ENCODE measurements around the gene IFNG-AS1. TPM values are rescaled to one million over a fixed set of nuclear protein-coding genes. Genes with fewer than 3 reads are reported as not detected.

IFNG-AS1 gene
- total RNA-seq, 1 donor: 0.09 TPM

DNA sequence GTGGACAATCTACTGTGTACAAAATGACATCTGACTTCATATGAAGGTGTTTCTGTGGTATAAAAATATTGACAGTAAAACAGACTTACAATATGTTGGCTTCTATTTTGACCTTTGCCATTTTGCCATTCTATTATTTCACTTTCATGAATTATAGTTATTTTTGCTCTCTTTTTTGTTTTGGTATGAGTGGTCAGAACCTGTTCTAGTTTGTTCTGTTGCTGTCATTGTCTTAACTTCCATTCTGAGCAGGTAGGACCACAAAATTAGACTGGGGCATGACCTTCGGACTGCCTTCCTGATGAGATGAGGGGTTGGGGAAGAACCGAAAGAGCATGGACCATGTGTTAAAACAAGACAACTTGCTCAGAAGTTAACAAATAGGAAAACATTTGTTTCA lies 36.5 kb upstream of the IFNG-AS1 start:
- no peak for DNase-seq (ENCODE audit: low read depth)
- H3K4me3 ChIP-seq (ENCODE audit: low read depth, low read length): no peak overlapping the region
- TF ChIP-seq, protein P1, sequence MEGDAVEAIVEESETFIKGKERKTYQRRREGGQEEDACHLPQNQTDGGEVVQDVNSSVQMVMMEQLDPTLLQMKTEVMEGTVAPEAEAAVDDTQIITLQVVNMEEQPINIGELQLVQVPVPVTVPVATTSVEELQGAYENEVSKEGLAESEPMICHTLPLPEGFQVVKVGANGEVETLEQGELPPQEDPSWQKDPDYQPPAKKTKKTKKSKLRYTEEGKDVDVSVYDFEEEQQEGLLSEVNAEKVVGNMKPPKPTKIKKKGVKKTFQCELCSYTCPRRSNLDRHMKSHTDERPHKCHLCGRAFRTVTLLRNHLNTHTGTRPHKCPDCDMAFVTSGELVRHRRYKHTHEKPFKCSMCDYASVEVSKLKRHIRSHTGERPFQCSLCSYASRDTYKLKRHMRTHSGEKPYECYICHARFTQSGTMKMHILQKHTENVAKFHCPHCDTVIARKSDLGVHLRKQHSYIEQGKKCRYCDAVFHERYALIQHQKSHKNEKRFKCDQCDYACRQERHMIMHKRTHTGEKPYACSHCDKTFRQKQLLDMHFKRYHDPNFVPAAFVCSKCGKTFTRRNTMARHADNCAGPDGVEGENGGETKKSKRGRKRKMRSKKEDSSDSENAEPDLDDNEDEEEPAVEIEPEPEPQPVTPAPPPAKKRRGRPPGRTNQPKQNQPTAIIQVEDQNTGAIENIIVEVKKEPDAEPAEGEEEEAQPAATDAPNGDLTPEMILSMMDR (IDR thresholded peaks at IDR 0.05; ENCODE audit: insufficient read depth, low read length): no peak

DNA sequence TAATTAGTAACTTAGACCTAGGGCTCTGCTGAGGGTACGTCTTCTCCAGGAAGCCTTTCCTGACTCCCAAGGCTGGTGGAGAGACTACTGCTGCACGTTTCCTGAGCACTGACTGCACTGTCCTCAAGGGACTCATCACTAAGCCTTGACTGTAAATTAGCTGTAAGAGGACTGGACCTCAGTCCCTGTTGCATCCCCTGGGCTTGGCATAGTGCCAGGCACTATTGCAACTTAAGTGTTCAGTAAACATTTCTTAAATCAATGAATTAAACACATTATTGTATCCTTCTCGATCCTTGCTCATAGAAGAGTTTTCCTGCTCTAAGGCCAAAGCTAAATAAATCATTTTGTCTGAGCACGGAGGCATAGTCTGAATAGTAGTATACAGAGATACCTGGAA lies 31.9 kb upstream of the IFNG-AS1 start:
- H3K4me3 ChIP-seq (ENCODE audit: low read depth, low read length): no peak overlapping the region
- TF ChIP-seq, protein P1 (IDR thresholded peaks at IDR 0.05; ENCODE audit: insufficient read depth, low read length): no peak
- DNase-seq (ENCODE audit: low read depth): no peak

DNA sequence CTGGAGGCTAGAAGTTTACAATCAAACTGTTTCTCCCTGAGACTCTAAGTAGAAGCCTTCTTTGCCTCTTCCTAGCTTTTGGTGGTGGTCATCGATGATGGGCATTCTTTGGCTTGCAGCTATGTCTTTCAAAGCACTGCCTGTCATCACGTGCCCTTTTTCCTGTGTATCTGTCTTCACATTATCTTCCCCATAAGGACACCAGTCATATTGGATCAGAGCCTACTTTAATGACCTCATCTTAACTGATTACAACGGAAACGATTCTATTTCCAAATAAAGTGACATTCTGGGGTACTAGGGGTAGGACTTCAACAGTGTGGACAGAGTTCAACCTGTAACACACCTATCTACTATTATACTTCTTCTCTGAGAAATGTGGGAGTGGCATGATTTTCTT lies 31.1 kb upstream of the IFNG-AS1 start:
- DNase-seq (ENCODE audit: low read depth): no peak
- H3K4me3 ChIP-seq (ENCODE audit: low read depth, low read length): no peak overlapping the region
- TF ChIP-seq, protein P1 (IDR thresholded peaks at IDR 0.05; ENCODE audit: insufficient read depth, low read length): no peak

DNA sequence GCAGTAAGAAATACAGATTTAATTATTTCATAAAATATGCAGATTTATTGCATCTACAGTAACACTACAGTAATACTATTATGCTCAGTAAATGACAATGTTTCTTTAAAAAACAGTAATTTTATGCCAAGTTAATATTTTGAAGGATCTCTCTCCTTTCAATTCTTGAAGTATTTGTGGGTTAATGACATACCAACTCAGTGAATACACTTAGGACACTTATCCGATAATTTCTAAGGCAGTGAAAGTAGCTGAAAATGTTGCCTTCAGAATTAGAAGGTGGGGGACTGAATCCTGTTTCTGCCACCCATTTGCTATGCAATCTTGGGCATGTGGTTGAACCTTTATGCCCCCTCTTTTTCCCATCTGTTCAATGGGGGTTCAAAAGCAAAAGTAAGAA lies 24.8 kb upstream of the IFNG-AS1 start:
- TF ChIP-seq, protein P1 (IDR thresholded peaks at IDR 0.05; ENCODE audit: insufficient read depth, low read length): no peak
- no peak for DNase-seq (ENCODE audit: low read depth)
- no peak overlapping the region for H3K4me3 ChIP-seq (ENCODE audit: low read depth, low read length)

DNA sequence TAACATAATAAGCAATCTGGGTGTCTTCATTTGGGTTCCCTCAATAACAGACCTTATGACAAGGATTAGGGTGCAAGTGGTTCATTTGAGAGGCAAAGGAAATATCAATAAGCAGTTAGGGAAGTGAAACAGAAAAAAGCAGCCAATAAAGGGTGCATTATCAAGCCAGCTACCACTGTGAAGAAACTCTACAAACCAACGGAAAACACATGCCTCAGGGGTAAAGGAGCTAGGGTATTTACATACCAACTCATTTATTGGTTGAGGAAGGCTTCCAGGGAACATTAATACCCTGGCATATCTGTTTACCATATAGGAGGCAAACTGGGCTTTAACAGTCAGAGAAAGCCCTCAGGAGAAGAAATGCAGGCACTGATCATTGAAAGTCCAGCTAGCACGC lies 22.7 kb upstream of the IFNG-AS1 start:
- TF ChIP-seq, protein P1 (IDR thresholded peaks at IDR 0.05; ENCODE audit: insufficient read depth, low read length): no peak
- H3K4me3 ChIP-seq (ENCODE audit: low read depth, low read length): no peak overlapping the region
- no peak for DNase-seq (ENCODE audit: low read depth)

DNA sequence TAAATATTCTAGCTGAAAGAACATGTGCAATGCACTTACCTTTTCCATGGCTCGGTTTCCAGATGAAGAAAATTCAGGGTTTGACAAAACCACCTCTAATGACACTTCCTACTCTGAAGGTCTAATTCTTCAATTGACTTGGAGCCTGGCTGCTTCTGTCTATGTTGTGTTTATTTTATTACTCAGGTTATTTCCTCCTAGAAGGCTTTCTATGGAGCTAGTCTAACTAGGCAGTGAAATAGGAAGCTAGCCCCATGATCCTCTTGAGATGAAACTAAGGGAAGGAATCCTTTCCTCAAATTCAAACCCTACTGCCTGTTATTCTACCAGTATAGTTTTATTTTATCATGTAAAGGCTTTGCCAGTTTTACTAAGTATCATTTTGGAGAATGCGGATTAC lies 20.9 kb upstream of the IFNG-AS1 start:
- TF ChIP-seq, protein P1 (IDR thresholded peaks at IDR 0.05; ENCODE audit: insufficient read depth, low read length): no peak
- no peak overlapping the region for H3K4me3 ChIP-seq (ENCODE audit: low read depth, low read length)
- DNase-seq (ENCODE audit: low read depth): no peak

DNA sequence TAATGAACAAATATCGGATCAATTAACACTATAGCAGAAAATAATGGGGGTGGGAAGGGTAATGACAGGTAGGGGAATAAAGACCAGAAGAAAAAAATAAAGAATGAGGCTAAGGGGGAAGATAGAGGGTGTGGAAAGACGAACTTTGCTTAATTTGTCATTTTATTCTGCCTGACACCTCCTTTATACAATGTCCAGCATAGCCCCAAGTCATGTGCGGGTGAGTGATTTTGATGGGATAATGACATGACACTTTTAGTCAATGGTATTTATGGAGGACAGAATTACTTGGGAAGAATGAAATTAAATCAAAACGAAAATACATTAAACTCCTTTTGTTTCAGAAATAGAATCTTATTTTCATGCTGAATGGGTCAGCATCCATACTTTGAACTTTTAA lies 20.5 kb upstream of the IFNG-AS1 start:
- no peak overlapping the region for H3K4me3 ChIP-seq (ENCODE audit: low read depth, low read length)
- no peak for DNase-seq (ENCODE audit: low read depth)
- TF ChIP-seq, protein P1 (IDR thresholded peaks at IDR 0.05; ENCODE audit: insufficient read depth, low read length): no peak

Data from fibroblast of the aortic adventitia (primary cell).